Esophagus muscularis mucosa (tissue), 4 donors: ENCODE data around the gene ACSS1. TPM values are rescaled to one million over a fixed set of nuclear protein-coding genes. Genes with fewer than 3 reads are reported as not detected.

Experiments
- DNase-seq: peaks from one replicate; pipeline ENCODE4 v3.0.0-alpha.2; 2017; ENCODE audit errors: extremely low spot score
- H3K27ac ChIP-seq, 4 donors: fragments of 200-600 bp; sonication (generic); replicated peaks in 1 of 4; 1 replicate in 3 of 4; 2 replicates in 1 of 4; pipeline ENCODE4 v1.5.1; 2016 to 2019; ENCODE audit warnings: mild to moderate bottlenecking in 1 of 4
- H3K27me3 ChIP-seq, 4 donors: fragments of 200-600 bp; sonication (generic); one replicate each; pipeline versions ENCODE4 v1.5.1 to v1.6.0; 2016 to 2019
- H3K36me3 ChIP-seq, 4 donors: fragments of 200-600 bp; sonication (generic); one replicate each; pipeline ENCODE4 v1.5.1; 2016 to 2019
- H3K4me1 ChIP-seq, 4 donors: fragments of 200-600 bp; sonication (generic); one replicate each; pipeline ENCODE4 v1.5.1; 2016 to 2019
- H3K4me3 ChIP-seq, 4 donors: fragments of 200-600 bp; sonication (generic); 1 replicate in 2 of 4; 2 replicates in 2 of 4; pipeline ENCODE4 v1.5.1; 2016 to 2019; ENCODE audit warnings: mild to moderate bottlenecking in 4 of 4, moderate library complexity in 1 of 4
- H3K9me3 ChIP-seq, 4 donors: fragments of 200-600 bp; sonication (generic); 1 replicate in 3 of 4; 2 replicates in 1 of 4; pipeline ENCODE4 v1.5.1; 2016 to 2019
- EP300 ChIP-seq: sonication (generic); formaldehyde crosslinking; IDR thresholded peaks from one replicate; pipeline ENCODE4 v1.6.1; 2017; ENCODE audit warnings: antibody characterized with exemption
- POLR2A ChIP-seq: fragments of 450-650 bp; IDR thresholded peaks from one replicate; pipeline ENCODE4 v1.6.1; 2017; ENCODE audit warnings: antibody characterized with exemption, moderate library complexity, mild to moderate bottlenecking, low read depth
- POLR2AphosphoS5 ChIP-seq, 2 donors: sonication (generic); formaldehyde crosslinking; IDR thresholded peaks; one replicate each; pipeline ENCODE4 v1.6.1; 2017; ENCODE audit warnings: antibody characterized with exemption in 2 of 2
- WGBS: methylation state at CpG from one replicate; pipeline ENCODE4 v1.1.5; 2018; 5-methylcytosine and 5-hydroxymethylcytosine counted together
- intact Hi-C: fragments of 100-400 bp; cut with DNase I; formaldehyde crosslinking; loops from one replicate; pipeline ENCODE4 v1.15.1; 2023
- total RNA-seq, 4 donors: library from RNA; depleted of rRNA; stranded (reverse); fragments of >200 nt; gene quantifications; one replicate each; pipeline versions ENCODE4 v1.1.0 to v1.2.1, GENCODE V29; 2016
- TF ChIP-seq, protein P1 (sequence below), 3 experiments: fragments of 200-600 bp in 2 of 3; fragments of 450-650 bp in 1 of 3; sonication (generic) in 2 of 3; IDR thresholded peaks; one replicate each; pipeline ENCODE4 v1.5.1; 2017 to 2019; ENCODE audit warnings: antibody characterized with exemption in 3 of 3, mild to moderate bottlenecking in 2 of 3, moderate library complexity in 1 of 3

The ACSS1 gene
- total RNA-seq, 4 donors from 2014 or later, result 36.6 to 154 (median 65.3) TPM

DNA sequence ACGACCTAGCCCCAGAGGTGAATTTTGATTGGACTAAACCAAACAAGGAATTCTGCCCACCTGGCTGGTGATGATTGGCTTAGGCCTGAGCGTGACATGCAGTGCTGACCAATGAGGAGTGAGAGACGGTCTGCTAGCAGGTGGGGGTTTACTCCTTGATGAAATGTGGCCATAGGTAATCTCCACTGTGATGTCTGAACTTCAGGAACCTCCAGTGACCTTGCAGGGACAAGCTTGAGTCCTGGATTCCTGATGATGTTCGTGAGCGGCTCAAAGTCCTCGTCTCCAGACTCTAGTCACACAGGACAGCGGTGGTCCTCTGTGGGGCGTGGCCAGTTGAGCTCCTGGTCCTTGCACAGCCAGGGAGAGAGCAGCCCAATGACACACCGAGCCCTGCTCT, 15.6 kb upstream of the ACSS1 start:
- intact Hi-C loops, result no loop called here
- H3K27me3 ChIP-seq, result peaks cover 0 to 25% (median 0%) of the 10 kb centered on the region in 4 donors
- WGBS, result 83% methylated on average over 9 of the region's 9 CpGs

DNA sequence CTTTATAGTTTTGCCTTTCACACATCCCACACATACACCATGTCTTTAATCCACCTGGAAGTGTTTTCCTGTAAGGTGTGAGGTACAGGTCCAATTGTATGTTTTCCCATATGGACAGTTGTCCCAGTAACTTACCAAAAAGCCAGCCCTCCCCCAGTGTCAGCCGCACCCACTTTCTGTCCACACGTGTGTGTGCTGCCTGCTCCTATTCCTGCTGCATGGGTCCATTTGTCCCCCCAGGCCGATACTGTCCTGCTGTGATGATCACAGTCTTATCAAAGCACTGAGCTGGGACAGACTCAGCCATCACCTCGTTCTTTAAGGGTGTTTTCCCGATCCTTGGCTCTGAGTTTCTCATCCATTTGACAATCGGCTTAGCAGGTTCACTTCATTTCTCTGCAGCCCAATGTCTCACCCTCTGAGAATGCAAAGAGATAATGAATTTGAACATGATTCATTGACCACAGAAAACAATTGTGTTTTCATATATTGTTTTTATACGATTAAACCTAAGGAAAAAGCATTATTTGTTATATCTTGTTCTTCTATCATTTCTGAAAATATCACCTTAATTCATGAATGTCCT, 14.4 kb upstream of the ACSS1 start:
- DNase-seq, result no peak
- Histone ChIP-seq H3K4me3 (no peak overlapping the region), H3K27me3 (peaks cover 0 to 24% (median 0%) of the 10 kb centered on the region in 4 donors), H3K4me1 (peaks cover 5 to 9% (median 9%) of the 10 kb centered on the region in 4 donors), H3K27ac (no peak overlapping the region), H3K9me3 (no peaks in the 10 kb centered on the region), H3K36me3 (no peaks in the 10 kb centered on the region)
- 54% methylated on average over 7 of the region's 7 CpGs for WGBS
- intact Hi-C loops, result no loop called here
- no peak for TF ChIP-seq EP300
- TF ChIP-seq, protein P1, sequence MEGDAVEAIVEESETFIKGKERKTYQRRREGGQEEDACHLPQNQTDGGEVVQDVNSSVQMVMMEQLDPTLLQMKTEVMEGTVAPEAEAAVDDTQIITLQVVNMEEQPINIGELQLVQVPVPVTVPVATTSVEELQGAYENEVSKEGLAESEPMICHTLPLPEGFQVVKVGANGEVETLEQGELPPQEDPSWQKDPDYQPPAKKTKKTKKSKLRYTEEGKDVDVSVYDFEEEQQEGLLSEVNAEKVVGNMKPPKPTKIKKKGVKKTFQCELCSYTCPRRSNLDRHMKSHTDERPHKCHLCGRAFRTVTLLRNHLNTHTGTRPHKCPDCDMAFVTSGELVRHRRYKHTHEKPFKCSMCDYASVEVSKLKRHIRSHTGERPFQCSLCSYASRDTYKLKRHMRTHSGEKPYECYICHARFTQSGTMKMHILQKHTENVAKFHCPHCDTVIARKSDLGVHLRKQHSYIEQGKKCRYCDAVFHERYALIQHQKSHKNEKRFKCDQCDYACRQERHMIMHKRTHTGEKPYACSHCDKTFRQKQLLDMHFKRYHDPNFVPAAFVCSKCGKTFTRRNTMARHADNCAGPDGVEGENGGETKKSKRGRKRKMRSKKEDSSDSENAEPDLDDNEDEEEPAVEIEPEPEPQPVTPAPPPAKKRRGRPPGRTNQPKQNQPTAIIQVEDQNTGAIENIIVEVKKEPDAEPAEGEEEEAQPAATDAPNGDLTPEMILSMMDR (IDR thresholded peaks at IDR 0.05), result no peak
- TF ChIP-seq POLR2A, result no peak
- TF ChIP-seq POLR2AphosphoS5 (IDR thresholded peaks at IDR 0.05), result no peak

More for the DNA sequence above, 15.6 kb upstream of the ACSS1 start:
- H3K36me3 ChIP-seq, result no peaks in the 10 kb centered on the region
- no peak overlapping the region for H3K4me3 ChIP-seq
- no peak for DNase-seq
- TF ChIP-seq POLR2A, result no peak
- TF ChIP-seq EP300, result no peak
- TF ChIP-seq, protein P1 (IDR thresholded peaks at IDR 0.05), result no peak
- no peak for TF ChIP-seq POLR2AphosphoS5 (IDR thresholded peaks at IDR 0.05)
- no peak overlapping the region for H3K27ac ChIP-seq
- H3K9me3 ChIP-seq, result no peaks in the 10 kb centered on the region
- peaks cover 12 to 19% (median 18%) of the 10 kb centered on the region in 4 donors for H3K4me1 ChIP-seq

DNA sequence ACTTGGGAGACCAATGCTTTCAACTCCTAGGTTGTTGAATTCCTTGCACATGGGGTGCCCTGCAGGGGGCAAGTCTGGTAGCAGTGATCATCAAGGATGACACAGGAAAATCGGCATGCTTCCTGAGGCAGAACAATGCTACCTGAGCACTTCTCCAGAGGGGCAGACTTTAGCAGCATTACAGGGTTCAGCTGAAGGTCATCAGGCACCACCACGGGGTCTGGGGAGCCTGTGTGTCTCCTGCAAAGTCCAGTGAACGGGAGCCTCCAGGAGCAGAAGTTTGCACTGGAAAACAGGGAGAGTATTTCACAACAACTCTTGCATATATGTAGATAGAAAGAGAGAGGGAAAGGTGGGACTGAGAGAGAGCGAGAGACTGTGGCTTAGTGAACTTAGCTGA, 13.8 kb upstream of the ACSS1 start:
- WGBS, result 26% methylated on average over 4 of the region's 4 CpGs
- Histone ChIP-seq H3K27ac (no peak overlapping the region), H3K9me3 (no peaks in the 10 kb centered on the region), H3K4me3 (no peak overlapping the region), H3K4me1 (peaks cover 0 to 3% (median 3%) of the 10 kb centered on the region in 4 donors), H3K27me3 (peaks cover 0 to 24% (median 0%) of the 10 kb centered on the region in 4 donors), H3K36me3 (no peaks in the 10 kb centered on the region)
- no peak for DNase-seq
- TF ChIP-seq POLR2AphosphoS5 (IDR thresholded peaks at IDR 0.05), result no peak
- intact Hi-C loops, result no loop called here

DNA sequence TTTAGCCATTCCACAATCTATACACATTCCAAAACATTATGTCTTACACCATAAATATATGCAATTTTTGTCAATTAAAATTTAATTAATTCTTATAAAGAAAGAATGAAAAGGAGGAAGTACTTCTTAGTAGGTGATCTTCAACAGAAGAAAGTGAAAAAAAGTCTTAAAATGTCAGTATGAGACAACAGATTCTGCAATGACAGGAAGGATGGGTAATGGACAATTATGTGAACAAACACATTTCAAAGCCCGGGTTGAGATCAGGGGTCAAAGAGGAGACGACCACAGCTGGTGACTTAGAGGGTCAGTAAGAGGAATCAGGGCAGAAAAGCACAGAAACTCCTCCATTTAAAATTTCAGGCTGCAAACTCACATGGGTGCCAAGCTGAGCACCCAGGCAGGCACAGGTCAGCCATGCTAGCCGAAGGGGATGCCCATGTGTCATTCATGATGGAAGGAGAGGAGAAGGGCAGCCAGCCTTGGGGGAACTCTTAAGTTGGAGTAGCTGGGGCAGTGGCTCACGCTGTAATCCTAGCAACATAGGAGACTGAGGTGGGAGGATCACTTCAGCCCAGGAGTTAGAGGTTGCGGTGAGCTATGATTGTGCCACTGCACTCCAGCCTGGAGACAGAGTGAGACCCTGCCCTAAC, 13.0 kb upstream of the ACSS1 start:
- Histone ChIP-seq H3K36me3 (no peaks in the 10 kb centered on the region), H3K4me1 (peaks cover 0 to 5% (median 1%) of the 10 kb centered on the region in 4 donors), H3K27ac (no peak overlapping the region), H3K4me3 (no peak overlapping the region), H3K9me3 (no peaks in the 10 kb centered on the region), H3K27me3 (peaks cover 0 to 24% (median 0%) of the 10 kb centered on the region in 4 donors)
- intact Hi-C loops, result no loop called here
- 53% methylated on average over 5 of the region's 5 CpGs for WGBS
- TF ChIP-seq POLR2AphosphoS5 (IDR thresholded peaks at IDR 0.05), result no peak
- DNase-seq, result no peak

DNA sequence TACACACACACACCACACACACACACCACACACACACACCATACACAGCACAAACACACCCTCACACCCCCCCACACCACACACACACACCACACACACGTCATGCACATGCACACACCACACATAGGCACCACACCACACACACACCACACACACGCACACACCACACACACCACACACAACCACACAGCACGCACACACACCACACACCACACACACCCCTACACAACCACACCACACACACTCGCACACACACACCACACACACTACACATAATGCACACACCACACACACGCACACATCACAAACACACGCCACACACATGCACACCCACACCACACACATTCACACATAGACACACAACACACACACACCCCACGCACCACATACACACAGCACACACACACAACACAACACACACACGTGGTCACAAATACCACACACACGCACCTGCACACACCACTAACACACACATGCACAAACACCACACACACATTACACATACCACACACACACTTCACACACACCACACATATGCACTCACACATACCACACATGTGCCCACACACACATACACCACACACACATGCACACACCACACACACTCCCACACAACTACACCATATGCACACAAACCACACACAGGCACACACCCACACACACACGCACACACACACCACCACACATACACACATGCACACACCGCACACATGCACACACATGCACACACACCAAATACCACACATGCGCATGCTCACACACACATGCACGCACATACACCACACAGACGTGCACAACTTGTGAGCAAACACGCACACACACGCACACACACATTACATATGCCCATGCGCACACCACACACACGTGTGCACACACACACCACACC, 9.4 kb upstream of the ACSS1 start:
- intact Hi-C loops, result loop anchor here (5.0 to 10.0 kb wide), 2 partner anchors 227 to 330 kb away; no protein-coding TSS in a partner anchor
- no peaks in the 10 kb centered on the region for H3K9me3 ChIP-seq
- H3K36me3 ChIP-seq, result no peaks in the 10 kb centered on the region
- 85% methylated on average over 18 of the region's 18 CpGs for WGBS
- peaks cover 8 to 15% (median 10%) of the 10 kb centered on the region in 4 donors for H3K4me1 ChIP-seq
- no peak for DNase-seq
- TF ChIP-seq POLR2A (no peak), EP300 (no peak), POLR2AphosphoS5 (IDR thresholded peaks at IDR 0.05) (no peak)
- TF ChIP-seq, protein P1 (IDR thresholded peaks at IDR 0.05), result no peak
- peaks cover 0 to 24% (median 0%) of the 10 kb centered on the region in 4 donors for H3K27me3 ChIP-seq
- no peak overlapping the region for H3K27ac ChIP-seq
- no peak overlapping the region for H3K4me3 ChIP-seq
